B cell (primary cell): ENCODE results near the gene BTBD17.

Source experiments
- CTCF ChIP-seq: fragments of 200-600 bp; IDR thresholded peaks from one replicate; pipeline ENCODE4 v1.8.0; 2022; ENCODE audit warnings: antibody characterized with exemption, mild to moderate bottlenecking
- EZH2 ChIP-seq: IDR thresholded peaks from 2 replicates; pipeline ENCODE4 v1.6.1; 2012; ENCODE audit warnings: borderline replicate concordance, low read depth, mild to moderate bottlenecking, moderate library complexity, low read length; ENCODE audit not compliant: insufficient read depth, poor library complexity, severe bottlenecking

GRCh38 chr17:74404789-74405188 lies 43.1 kb upstream of the BTBD17 start:
- TF ChIP-seq CTCF (no peak), EZH2 (no peak)
